HepG2 (cell line): ENCODE data around the gene GALNT5.

Source experiments
- BHLHE40 ChIP-seq: IDR thresholded peaks from 2 replicates; pipeline ENCODE4 v1.6.1; 2011; ENCODE audit warnings: low read length, improper control_type of control experiment
- POLR2A ChIP-seq, 2 experiments: IDR thresholded peaks; 2 replicates each; pipeline ENCODE4 v1.6.1; 2011; ENCODE audit warnings: low read depth in 2 of 2, low read length in 2 of 2, mild to moderate bottlenecking in 1 of 2, moderate library complexity in 1 of 2; ENCODE audit not compliant: insufficient read depth in 1 of 2
- SIN3A ChIP-seq: IDR thresholded peaks from 2 replicates; pipeline ENCODE4 v1.6.1; 2011; ENCODE audit warnings: low read depth, mild to moderate bottlenecking, control low read depth, low read length, borderline replicate concordance
- STAG1 ChIP-seq: sonication (generic); formaldehyde crosslinking; IDR thresholded peaks from 2 replicates; pipeline ENCODE4 v1.4.0; 2020; ENCODE audit warnings: missing genetic modification reagents

GRCh38 chr2:157318884-157319283, 61.4 kb downstream of the GALNT5 start:
- TF ChIP-seq POLR2A (IDR thresholded peaks at IDR 0.05; ENCODE audit: insufficient read depth in 1 of 2, low read depth in 2 of 2, low read length in 2 of 2) (no peak), STAG1 (no peak), SIN3A (no peak), BHLHE40 (no peak)
